HG03460 (cell line): ENCODE measurements around the gene TAF5L.
"Not testable (repeated sequence)": the region's sequence is repeated elsewhere in the genome, so short reads cannot be mapped to it uniquely, and the experiment has no call there.

Experiments
- ATAC-seq: cut with Tn5 transposase; IDR thresholded peaks from one replicate; pipeline ENCODE4 v1.9.1; 2021; ENCODE audit not compliant: unreplicated experiment

The TAF5L gene

GRCh38 chr1:229570891-229571516 lies 54.9 kb downstream of the TAF5L start:
- no peak for ATAC-seq

GRCh38 chr1:229570305-229570704 lies 55.6 kb downstream of the TAF5L start:
- ATAC-seq, result no peak

- no peak for ATAC-seq
Observed at GRCh38 chr1:229567109-229567868, 58.6 kb downstream of the TAF5L start.

- no peak for ATAC-seq
Observed at GRCh38 chr1:229563701-229564100, 62.2 kb downstream of the TAF5L start.

GRCh38 chr1:229563241-229563640 lies 62.7 kb downstream of the TAF5L start:
- no peak for ATAC-seq

GRCh38 chr1:229562686-229563085 lies 63.2 kb downstream of the TAF5L start:
- ATAC-seq, result no peak

GRCh38 chr1:229561141-229561540 lies 64.8 kb downstream of the TAF5L start:
- no peak for ATAC-seq

GRCh38 chr1:229560124-229560523 lies 65.8 kb downstream of the TAF5L start:
- ATAC-seq, result not testable (repeated sequence)

GRCh38 chr1:229559336-229559801 lies 66.6 kb downstream of the TAF5L start:
- ATAC-seq, result not testable (repeated sequence)

GRCh38 chr1:229558460-229559335 lies 67.2 kb downstream of the TAF5L start, which contains the start of gene ABCB10:
Gene ABCB10 (minus strand): TSS chr1:229558707. CDS start chr1:229558652, 55 bp downstream.
- peak; percentile 70 for ATAC-seq

GRCh38 chr1:229557913-229558414 lies 68.0 kb downstream of the TAF5L start:
- ATAC-seq, result peak; percentile 41

- no peak for ATAC-seq
Observed at GRCh38 chr1:229557200-229557850, 68.6 kb downstream of the TAF5L start.

- ATAC-seq, result no peak
Observed at GRCh38 chr1:229554886-229555621, 70.9 kb downstream of the TAF5L start.

- ATAC-seq, result no peak
Observed at GRCh38 chr1:229553621-229554130, 72.2 kb downstream of the TAF5L start.

- ATAC-seq, result no peak
Observed at GRCh38 chr1:229552732-229553131, 73.2 kb downstream of the TAF5L start.

- ATAC-seq, result no peak
Observed at GRCh38 chr1:229550812-229551567, 74.9 kb downstream of the TAF5L start.

- no peak for ATAC-seq
Observed at GRCh38 chr1:229547542-229547941, 78.4 kb downstream of the TAF5L start.

- ATAC-seq, result no peak
Observed at GRCh38 chr1:229544587-229544986, 81.3 kb downstream of the TAF5L start.
